GM12878 (cell line): ENCODE measurements around the gene PLEKHG2. TPM values are rescaled to one million over a fixed set of nuclear protein-coding genes. Genes with fewer than 3 reads are reported as not detected.

Experiments
- BCL11A ChIP-seq: IDR thresholded peaks from 2 replicates; pipeline ENCODE4 v1.6.1; 2011; ENCODE audit warnings: low read depth, low read length
- HDGF ChIP-seq: fragments of 450-650 bp; IDR thresholded peaks from 2 replicates; pipeline ENCODE4 v1.6.1; 2016; ENCODE audit warnings: antibody characterized with exemption
- JUNB ChIP-seq: IDR thresholded peaks from 2 replicates; pipeline ENCODE4 v1.6.1; 2016; ENCODE audit warnings: antibody characterized with exemption, mild to moderate bottlenecking
- MYC ChIP-seq: IDR thresholded peaks from 2 replicates; pipeline ENCODE4 v1.6.1; 2011; ENCODE audit warnings: mild to moderate bottlenecking, low read length, moderate library complexity, inconsistent platforms; ENCODE audit not compliant: insufficient read depth, insufficient replicate concordance, insufficient read length, severe bottlenecking
- NR2C2 ChIP-seq: IDR thresholded peaks from 2 replicates; pipeline ENCODE4 v1.6.1; 2011; ENCODE audit warnings: borderline replicate concordance, low read depth; ENCODE audit not compliant: control insufficient read depth, insufficient read length
- POLR2AphosphoS2 ChIP-seq: IDR thresholded peaks from 2 replicates; pipeline ENCODE4 v1.6.1; 2011; ENCODE audit warnings: low read depth, mild to moderate bottlenecking, low read length, improper control_type of control experiment, moderate library complexity
- RAD21 ChIP-seq: IDR thresholded peaks from 2 replicates; pipeline ENCODE4 v1.6.1; 2011; ENCODE audit warnings: mild to moderate bottlenecking, low read depth, low read length, moderate library complexity; ENCODE audit not compliant: insufficient read depth
- RAD51 ChIP-seq: fragments of 450-650 bp; IDR thresholded peaks from 2 replicates; pipeline ENCODE4 v1.6.1; 2016; ENCODE audit warnings: moderate library complexity, mild to moderate bottlenecking, inconsistent platforms
- RBBP5 ChIP-seq: fragments of 200-600 bp; sonication (generic); conservative IDR thresholded peaks from 2 replicates; pipeline ENCODE4 v1.6.1; 2016
- RELA ChIP-seq: fragments of 450-650 bp; IDR thresholded peaks from 2 replicates; pipeline ENCODE4 v1.8.0; 2014; ENCODE audit warnings: borderline replicate concordance; ENCODE audit not compliant: partially characterized antibody
- SMC3 ChIP-seq: IDR thresholded peaks from 2 replicates; pipeline ENCODE4 v1.6.1; 2011; ENCODE audit warnings: low read length, improper control_type of control experiment, borderline replicate concordance
- SP1 ChIP-seq: IDR thresholded peaks from one replicate; pipeline ENCODE4 v1.6.1; 2011; ENCODE audit warnings: low read depth, low read length
- TAF1 ChIP-seq: IDR thresholded peaks from 2 replicates; pipeline ENCODE4 v1.6.1; 2011; ENCODE audit warnings: mild to moderate bottlenecking, low read depth, low read length, borderline replicate concordance
- TARDBP ChIP-seq: IDR thresholded peaks from 2 replicates; pipeline ENCODE4 v1.6.1; 2016; ENCODE audit warnings: borderline replicate concordance
- USF1 ChIP-seq: IDR thresholded peaks from 2 replicates; pipeline ENCODE4 v1.6.1; 2011; ENCODE audit warnings: borderline replicate concordance, low read depth, mild to moderate bottlenecking, moderate library complexity, mixed read lengths, low read length; ENCODE audit not compliant: insufficient read depth; ENCODE audit errors: extremely low read length
- ZNF207 ChIP-seq: fragments of 450-650 bp; IDR thresholded peaks from 2 replicates; pipeline ENCODE4 v1.6.1; 2014; ENCODE audit warnings: antibody characterized with exemption, mild to moderate bottlenecking, borderline replicate concordance
- ZNF592 ChIP-seq: fragments of 450-650 bp; IDR thresholded peaks from 2 replicates; pipeline ENCODE4 v1.6.1; 2017; ENCODE audit warnings: mild to moderate bottlenecking, moderate library complexity
- polyA plus RNA-seq, 11 experiments: library from polyadenylated mRNA; depleted of rRNA in 4 of 11; unstranded in 6 of 11; stranded (reverse) in 5 of 11; fragments of >200 nt; fragmentation: Nextera tagmentation in 4 of 11; fragmentation: Illumina TruSeq in 1 of 11; extraction: Ambion mirVana in 4 of 11; extraction: Trizol in 1 of 11; gene quantifications; 1 replicate in 1 of 11; 2 replicates in 10 of 11; pipeline versions ENCODE4 v1.2.1 to v1.2.3, GENCODE V29; 2011 to 2016; ENCODE audit warnings: inconsistent platforms in 2 of 11, missing spikeins in 2 of 11, low read depth in 1 of 11
- total RNA-seq, 4 experiments: library from RNA; depleted of rRNA in 3 of 4; stranded (reverse); fragments of >200 nt in 3 of 4; fragmentation: Illumina TruSeq in 1 of 4; extraction: Trizol in 1 of 4; gene quantifications; 2 replicates each; pipeline versions ENCODE4 v1.2.1 to v1.2.3, GENCODE V29; 2013 to 2021
- TF ChIP-seq, protein P1 (sequence below): IDR thresholded peaks from 2 replicates; pipeline ENCODE4 v1.6.1; 2012; ENCODE audit warnings: improper control_type of control experiment, low read depth, low read length; ENCODE audit not compliant: insufficient replicate concordance
- TF ChIP-seq, protein P2 (sequence below): fragments of 450-650 bp; IDR thresholded peaks from 2 replicates; pipeline ENCODE4 v1.6.1; 2017; ENCODE audit warnings: borderline replicate concordance

PLEKHG2 gene
- total and polyA plus RNA-seq, 10 of the 15 experiments (the other 5 are each of a cell fraction or from before 2014, with no cell fraction given) = 3.0 to 62.5 (median 17.2) TPM

DNA sequence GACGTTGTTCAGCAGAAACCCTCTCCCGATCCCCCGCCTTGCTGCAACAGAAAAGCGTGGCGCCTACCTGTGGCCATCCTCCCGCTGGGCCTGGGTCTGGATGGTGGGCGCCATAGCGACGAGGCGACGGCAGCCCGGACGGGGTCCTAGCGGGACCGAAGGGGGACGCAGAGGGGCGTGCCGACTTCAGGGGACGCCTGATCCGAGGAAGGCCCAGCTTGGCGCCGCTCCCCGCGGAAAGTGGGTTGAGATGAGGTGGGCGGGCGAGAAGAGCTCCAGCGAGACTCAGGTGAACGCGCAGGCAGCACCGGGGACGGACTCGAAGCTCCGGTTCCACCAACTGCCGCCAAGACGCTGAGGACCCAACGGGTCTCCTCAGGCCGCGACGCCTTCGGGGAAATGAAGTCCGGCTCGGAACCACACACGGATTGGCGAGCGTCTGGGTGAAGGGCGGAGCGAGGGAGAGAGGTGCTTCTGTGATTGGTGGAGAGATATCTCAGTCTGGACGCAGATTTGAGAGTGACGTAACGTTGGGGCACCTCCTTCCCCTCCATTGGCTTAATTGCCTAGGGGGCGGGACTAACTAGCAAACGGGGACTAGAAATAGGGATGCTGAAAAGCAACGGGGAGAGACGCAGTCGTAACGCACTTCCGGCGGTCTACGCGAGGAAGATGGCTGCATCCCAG, 21.6 kb upstream of the PLEKHG2 start, which contains the start of the genes MED29 and PAF1 (continued):
- TF ChIP-seq, protein P1, sequence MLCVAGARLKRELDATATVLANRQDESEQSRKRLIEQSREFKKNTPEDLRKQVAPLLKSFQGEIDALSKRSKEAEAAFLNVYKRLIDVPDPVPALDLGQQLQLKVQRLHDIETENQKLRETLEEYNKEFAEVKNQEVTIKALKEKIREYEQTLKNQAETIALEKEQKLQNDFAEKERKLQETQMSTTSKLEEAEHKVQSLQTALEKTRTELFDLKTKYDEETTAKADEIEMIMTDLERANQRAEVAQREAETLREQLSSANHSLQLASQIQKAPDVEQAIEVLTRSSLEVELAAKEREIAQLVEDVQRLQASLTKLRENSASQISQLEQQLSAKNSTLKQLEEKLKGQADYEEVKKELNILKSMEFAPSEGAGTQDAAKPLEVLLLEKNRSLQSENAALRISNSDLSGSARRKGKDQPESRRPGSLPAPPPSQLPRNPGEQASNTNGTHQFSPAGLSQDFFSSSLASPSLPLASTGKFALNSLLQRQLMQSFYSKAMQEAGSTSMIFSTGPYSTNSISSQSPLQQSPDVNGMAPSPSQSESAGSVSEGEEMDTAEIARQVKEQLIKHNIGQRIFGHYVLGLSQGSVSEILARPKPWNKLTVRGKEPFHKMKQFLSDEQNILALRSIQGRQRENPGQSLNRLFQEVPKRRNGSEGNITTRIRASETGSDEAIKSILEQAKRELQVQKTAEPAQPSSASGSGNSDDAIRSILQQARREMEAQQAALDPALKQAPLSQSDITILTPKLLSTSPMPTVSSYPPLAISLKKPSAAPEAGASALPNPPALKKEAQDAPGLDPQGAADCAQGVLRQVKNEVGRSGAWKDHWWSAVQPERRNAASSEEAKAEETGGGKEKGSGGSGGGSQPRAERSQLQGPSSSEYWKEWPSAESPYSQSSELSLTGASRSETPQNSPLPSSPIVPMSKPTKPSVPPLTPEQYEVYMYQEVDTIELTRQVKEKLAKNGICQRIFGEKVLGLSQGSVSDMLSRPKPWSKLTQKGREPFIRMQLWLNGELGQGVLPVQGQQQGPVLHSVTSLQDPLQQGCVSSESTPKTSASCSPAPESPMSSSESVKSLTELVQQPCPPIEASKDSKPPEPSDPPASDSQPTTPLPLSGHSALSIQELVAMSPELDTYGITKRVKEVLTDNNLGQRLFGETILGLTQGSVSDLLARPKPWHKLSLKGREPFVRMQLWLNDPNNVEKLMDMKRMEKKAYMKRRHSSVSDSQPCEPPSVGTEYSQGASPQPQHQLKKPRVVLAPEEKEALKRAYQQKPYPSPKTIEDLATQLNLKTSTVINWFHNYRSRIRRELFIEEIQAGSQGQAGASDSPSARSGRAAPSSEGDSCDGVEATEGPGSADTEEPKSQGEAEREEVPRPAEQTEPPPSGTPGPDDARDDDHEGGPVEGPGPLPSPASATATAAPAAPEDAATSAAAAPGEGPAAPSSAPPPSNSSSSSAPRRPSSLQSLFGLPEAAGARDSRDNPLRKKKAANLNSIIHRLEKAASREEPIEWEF = no peak
- no peak; the same call in 1 of the 2 replicates for TF ChIP-seq POLR2AphosphoS2
- peak; percentile 62; the same call in 1 of the 2 replicates for TF ChIP-seq ZNF592
- no peak for TF ChIP-seq SMC3
- TF ChIP-seq HDGF = peak; percentile 61
- TF ChIP-seq BCL11A = no peak
- no peak for TF ChIP-seq RAD51
- no peak for TF ChIP-seq NR2C2
- no peak; the same call in 1 of the 2 replicates for TF ChIP-seq TARDBP
- peak; percentile 97 for TF ChIP-seq SP1
- peak; percentile 97 for TF ChIP-seq TAF1
- TF ChIP-seq RBBP5 = no peak
- no peak for TF ChIP-seq USF1
- TF ChIP-seq RELA = peak; percentile 88
- TF ChIP-seq MYC = peak; percentile 95
- no peak for TF ChIP-seq RAD21
- peak; percentile 98 for TF ChIP-seq ZNF207
- TF ChIP-seq, protein P2, sequence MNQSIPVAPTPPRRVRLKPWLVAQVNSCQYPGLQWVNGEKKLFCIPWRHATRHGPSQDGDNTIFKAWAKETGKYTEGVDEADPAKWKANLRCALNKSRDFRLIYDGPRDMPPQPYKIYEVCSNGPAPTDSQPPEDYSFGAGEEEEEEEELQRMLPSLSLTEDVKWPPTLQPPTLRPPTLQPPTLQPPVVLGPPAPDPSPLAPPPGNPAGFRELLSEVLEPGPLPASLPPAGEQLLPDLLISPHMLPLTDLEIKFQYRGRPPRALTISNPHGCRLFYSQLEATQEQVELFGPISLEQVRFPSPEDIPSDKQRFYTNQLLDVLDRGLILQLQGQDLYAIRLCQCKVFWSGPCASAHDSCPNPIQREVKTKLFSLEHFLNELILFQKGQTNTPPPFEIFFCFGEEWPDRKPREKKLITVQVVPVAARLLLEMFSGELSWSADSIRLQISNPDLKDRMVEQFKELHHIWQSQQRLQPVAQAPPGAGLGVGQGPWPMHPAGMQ = peak; percentile 95
- TF ChIP-seq JUNB = no peak
